K562 treated with DMSO at 1 percent for 4 hours (cell line): ENCODE results near the gene FMNL3. TPM values are rescaled to one million over a fixed set of nuclear protein-coding genes. Genes with fewer than 3 reads are reported as not detected.

Experiments used
- total RNA-seq: library from RNA; unstranded; fragments of 300-600 nt; gene quantifications from 2 replicates; pipeline ENCODE4 v1.2.3, GENCODE V29; 2022; ENCODE audit not compliant: insufficient read depth

The FMNL3 gene, protein sequence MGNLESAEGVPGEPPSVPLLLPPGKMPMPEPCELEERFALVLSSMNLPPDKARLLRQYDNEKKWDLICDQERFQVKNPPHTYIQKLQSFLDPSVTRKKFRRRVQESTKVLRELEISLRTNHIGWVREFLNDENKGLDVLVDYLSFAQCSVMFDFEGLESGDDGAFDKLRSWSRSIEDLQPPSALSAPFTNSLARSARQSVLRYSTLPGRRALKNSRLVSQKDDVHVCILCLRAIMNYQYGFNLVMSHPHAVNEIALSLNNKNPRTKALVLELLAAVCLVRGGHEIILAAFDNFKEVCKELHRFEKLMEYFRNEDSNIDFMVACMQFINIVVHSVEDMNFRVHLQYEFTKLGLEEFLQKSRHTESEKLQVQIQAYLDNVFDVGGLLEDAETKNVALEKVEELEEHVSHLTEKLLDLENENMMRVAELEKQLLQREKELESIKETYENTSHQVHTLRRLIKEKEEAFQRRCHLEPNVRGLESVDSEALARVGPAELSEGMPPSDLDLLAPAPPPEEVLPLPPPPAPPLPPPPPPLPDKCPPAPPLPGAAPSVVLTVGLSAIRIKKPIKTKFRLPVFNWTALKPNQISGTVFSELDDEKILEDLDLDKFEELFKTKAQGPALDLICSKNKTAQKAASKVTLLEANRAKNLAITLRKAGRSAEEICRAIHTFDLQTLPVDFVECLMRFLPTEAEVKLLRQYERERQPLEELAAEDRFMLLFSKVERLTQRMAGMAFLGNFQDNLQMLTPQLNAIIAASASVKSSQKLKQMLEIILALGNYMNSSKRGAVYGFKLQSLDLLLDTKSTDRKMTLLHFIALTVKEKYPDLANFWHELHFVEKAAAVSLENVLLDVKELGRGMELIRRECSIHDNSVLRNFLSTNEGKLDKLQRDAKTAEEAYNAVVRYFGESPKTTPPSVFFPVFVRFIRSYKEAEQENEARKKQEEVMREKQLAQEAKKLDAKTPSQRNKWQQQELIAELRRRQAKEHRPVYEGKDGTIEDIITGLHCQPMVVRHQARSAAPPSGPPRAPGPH
- total RNA-seq = 5.4 and 7.8 TPM in 2 replicates

GRCh38 chr12:49707128-49707811, at the start of gene FMNL3:
Gene FMNL3 (minus strand): TSS chr12:49707405. CDS start chr12:49707180, 225 bp downstream.

GRCh38 chr12:49740930-49741881, 34.0 kb upstream of the FMNL3 start, which contains the start of gene TMBIM6:
Gene TMBIM6 (plus strand): TSS chr12:49741557. CDS start chr12:49752494, 10,937 bp downstream.

GRCh38 chr12:49623142-49623904, 83.9 kb downstream of the FMNL3 start, which contains the start of gene PRPF40B:
Gene PRPF40B (plus strand): TSS chr12:49623561. CDS start chr12:49623591, 30 bp downstream.

GRCh38 chr12:49605539-49605938, 101.7 kb downstream of the FMNL3 start, which contains the start of gene FAM186B:
Gene FAM186B (minus strand): TSS chr12:49605639. CDS start chr12:49605477, 162 bp downstream.

Other genes with a start within 250 kb of the FMNL3 start
- 0.19 TPM in 1 of 2 replicates, not detected in the other for gene KCNH3, start 168.4 kb downstream of the FMNL3 start, total RNA-seq
- 61.9 and 72.3 TPM in 2 replicates for gene MCRS1, start 139.3 kb downstream of the FMNL3 start, total RNA-seq
- gene FAM186B, start 101.8 kb downstream of the FMNL3 start, total RNA-seq = 0.56 and 0.69 TPM in 2 replicates
- gene PRPF40B, start 83.8 kb downstream of the FMNL3 start, total RNA-seq = 2.4 and 5.5 TPM in 2 replicates
- gene TMBIM6, start 34.2 kb upstream of the FMNL3 start, total RNA-seq = 467 and 471 TPM in 2 replicates
- 11.4 and 14.3 TPM in 2 replicates for gene NCKAP5L, start 121.0 kb upstream of the FMNL3 start, total RNA-seq
- gene BCDIN3D, start 135.7 kb upstream of the FMNL3 start, total RNA-seq = 4.5 and 6.2 TPM in 2 replicates
- 0.33 and 0.44 TPM in 2 replicates for gene FAIM2, start 196.5 kb upstream of the FMNL3 start, total RNA-seq
- not detected in 2 replicates for gene AQP2, start 243.3 kb upstream of the FMNL3 start, total RNA-seq